Measurements from ENCODE around the gene KNOP1.
"Not testable (repeated sequence)": the region's sequence is repeated elsewhere in the genome, so short reads cannot be mapped to it uniquely, and the experiment has no call there.

The KNOP1 gene

DNA sequence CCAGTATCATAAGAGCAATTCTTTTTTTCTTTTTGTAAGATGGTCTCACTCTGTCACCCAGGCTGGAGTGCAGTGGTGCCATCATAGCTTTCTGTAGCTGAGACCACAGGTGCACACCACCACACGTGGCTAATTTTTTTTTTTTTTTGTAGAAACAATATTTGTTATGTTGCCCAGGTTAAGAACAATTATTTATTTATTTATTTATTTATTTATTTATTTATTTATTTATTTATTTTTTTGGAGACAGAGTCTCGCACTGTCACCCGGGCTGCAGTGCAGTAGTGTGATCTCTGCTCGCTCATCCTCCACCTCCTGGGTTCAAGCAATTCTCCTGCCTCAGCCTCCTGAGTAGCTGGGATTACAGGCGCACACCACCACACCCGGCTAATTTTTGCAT is 38.7 kb downstream of the KNOP1 start:
- DNase-seq: not testable (repeated sequence)

DNA sequence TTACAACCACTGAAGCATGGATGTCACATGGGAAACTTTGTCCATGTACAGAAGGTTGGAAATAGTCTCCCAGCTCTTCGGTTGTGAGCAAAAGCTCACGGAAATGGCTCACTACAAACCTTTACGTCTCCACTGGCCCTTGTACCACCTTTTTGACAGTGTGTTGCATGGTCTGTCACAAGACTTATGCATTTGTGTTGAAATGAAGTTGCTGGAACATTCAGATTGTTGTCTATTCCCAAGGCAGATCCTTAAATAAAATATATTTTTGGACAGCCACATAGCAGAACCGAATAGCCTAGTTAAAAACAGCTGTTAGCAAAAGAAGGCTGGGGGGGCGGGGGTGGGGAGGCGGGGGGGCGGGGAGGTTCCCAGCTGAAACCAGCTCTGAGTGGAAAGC is 39.2 kb downstream of the KNOP1 start:
- DNase-seq: no peak

DNA sequence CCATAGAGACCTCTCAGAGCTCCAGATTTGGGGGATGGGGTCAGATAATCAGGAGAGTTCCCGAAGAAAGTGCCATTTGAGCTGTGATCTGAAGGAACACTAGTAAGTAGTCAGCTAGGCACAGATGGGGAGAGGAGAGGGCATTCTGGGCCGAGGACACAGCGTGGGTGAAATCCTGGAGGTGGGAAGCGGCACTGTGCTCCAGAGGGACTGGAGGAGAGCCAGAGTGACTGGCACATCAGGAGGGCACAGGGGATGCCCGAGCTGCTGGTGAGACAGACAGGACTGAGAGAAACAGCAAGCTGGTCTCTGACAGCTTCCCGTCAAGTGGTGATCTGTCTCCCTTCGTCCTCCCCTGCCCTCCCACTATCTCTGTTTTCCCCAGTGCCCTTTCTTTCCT is 40.6 kb downstream of the KNOP1 start:
- DNase-seq: no peak

DNA sequence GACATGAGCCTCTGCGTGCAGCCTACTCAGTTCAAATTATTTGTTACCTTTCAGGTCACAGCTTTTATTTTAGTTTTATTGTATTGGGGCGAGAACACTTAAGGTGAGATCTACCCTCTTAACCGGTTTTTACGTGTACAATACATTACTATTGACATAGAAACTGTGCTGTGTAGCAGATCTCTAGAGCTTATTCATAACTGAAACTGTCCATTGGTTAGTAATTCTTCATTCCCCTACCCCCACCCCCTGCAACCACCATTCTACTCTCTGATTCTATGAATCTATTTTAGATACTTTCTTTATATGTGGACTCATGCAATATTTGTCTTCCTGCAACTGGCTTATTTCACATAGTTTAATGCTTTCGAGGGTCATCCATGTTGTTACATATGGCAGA is 43.5 kb downstream of the KNOP1 start:
- DNase-seq: no peak

DNA sequence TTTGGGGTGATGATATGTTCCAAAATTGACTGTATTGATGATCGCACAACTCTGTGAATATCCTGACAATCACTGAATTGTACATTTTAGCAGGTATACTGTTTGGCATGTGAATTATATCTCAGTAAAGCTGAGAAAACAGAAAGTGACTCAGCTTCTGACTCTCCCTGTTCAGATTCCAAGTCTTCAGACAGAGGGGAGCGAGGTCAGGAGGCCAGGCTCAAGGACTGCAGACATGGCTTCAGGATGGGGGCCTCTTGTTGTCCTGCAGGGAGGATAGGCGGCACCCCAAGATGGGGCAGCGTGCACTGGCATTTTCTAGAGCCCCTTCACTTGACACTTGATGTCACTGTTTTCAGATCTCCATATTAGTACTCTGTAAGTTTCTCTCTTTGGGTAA is 45.6 kb downstream of the KNOP1 start:
- DNase-seq: no peak

DNA sequence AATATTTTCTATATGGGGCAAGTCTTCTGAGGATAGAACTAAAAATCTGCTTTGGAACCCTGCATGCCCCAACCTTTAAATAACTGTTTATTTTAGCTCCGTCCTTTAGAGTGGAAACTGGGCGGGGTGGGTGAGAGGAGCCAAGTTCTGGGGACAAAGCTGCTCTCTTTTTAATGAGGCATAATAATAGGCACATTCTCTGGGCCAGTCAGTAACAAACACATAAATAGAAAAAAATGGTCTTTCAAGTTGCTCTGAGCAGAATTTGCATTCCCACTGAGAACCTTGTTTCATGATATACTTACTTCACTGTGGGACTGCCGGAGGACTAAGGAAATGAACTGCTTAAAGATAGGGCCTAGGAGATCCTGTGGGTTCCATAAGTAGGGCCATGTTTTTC is 51.5 kb downstream of the KNOP1 start:
- DNase-seq: no peak

DNA sequence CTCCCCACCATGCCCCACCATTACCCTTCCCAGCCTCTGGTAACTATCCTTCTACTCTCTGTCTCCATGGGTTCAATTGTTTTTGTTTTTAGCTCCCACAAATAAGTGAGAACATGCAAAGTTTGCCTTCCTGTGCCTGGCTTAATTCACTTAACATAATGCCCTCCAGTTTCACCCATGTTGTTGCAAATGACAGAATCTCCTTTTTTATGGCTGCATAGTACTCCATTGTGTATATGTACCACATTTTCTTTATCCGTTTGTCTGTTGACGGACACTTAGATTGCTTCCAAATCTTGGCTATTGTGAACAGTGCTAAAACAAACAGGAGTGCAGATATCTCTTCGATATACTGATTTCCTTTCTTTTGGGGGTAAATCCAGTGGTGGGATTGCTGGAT is 52.7 kb downstream of the KNOP1 start:
- not testable (repeated sequence) for DNase-seq

DNA sequence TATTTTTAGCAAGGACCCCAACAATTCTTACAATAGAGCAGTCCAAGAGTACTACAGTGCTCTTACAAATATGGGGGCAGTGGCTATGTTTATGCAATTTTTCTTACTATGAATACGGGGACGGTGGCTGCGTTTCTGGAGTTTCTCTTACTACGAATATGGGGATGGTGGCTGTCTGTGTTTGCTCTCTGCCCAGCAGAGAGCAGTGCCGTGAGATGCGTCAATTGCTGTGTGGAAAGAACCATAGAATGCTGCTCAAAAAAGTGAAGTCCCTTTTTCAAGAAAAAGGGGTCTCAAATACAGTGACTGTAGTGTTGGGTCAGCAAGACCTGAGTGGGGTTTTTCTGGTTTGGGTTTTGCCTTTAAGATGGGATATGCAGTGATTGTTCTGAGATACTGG is 53.9 kb downstream of the KNOP1 start:
- no peak for DNase-seq

DNA sequence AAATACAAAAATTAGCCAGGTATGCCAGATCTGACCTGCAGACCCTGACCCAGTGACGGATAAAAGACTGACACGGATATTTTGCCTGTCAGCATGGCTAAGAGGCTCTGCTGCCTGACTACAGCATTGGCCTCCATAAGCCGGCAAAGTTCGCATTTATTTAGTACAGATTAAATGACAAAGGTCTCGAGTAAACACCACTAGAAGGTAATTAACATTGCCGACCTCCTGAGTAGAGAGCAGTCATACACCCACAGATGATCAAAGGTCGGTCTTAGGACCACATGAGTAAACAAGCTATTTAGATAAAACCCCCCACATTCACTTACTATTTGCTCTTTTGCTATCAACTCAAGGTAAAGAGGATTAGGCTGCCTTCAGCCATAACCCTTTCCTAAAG is 55.7 kb downstream of the KNOP1 start:
- DNase-seq: no peak

DNA sequence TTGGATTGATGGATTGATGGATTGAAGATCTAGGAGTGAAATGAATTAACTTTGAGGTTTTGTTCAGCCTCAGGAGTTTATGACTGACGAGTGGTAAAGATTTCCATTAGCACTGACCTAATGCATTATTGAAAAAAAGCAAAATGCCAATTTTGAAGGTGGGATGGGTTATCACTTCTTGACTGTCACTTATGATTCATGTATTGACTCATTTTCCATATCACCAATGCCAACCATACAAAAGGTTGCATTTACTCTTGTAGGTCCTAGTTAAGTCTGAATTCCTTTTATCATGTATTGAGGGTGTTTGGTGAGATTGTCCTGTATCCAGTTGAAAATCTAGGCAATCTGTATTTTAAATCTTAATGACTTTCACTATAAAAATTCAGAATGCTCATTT is 57.6 kb downstream of the KNOP1 start:
- no peak for DNase-seq

DNA sequence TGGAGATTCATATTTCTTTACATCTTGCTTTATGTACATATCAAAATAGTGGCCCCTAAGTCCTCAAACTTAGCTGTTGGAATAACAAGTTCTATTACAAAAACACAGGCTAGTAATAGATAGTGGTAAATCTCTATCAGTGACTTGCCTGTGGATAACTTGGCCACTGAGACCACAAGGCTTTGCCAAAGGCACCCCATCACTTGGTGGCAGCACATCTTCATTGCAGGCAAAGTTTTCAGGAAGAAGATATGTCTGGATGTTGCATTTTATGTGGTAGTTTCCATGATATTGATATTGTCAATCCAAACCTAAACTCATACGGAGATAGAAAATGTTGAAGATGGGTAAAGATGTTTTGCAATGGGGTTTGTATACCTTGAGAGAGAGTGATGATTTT is 58.5 kb downstream of the KNOP1 start:
- no peak for DNase-seq

DNA sequence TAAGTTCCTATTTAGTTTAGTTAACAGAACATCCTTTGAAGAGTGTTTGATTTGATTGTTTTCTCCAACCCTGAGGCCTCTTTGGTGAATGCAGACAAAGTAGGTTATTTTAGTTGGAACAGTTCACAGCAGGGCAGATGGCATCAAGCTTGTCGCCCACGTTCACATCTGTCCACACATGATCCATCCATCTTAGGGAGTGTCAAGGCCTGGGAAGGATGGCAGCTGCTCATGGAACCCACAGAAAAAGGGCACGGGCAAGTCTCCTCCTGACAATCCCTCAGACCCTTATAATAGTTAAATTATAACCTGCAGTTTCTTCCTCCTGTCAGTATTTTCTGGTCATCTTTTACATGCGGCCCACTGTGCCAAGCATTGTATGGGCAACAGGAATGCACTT is 60.2 kb downstream of the KNOP1 start:
- no peak for DNase-seq

DNA sequence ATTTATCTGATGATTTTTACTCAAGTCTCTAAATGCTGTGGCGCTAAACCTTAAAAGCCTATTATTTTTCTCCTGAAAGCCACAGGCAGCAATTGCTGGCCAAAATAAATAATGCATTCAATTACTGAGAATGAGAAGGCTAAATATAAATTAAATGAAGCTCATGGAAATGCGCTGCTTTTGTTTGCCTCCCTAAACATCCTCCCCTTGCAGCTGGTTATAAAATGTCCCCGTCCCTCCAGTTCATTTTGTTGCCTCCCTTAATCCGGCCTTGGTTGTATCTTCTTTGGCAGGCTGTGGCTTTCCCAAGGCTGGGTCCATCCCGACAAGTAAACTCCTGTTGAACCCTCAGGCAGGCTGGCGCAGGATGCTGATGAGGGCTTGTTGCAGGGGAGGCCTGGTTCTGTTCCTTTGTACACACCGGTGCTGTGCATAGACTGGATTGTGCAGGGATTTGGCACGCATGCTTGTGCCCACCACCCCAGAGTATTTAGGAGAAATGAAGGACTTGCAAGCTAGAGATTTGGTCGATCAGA is 62.7 kb downstream of the KNOP1 start:
- no peak for DNase-seq

DNA sequence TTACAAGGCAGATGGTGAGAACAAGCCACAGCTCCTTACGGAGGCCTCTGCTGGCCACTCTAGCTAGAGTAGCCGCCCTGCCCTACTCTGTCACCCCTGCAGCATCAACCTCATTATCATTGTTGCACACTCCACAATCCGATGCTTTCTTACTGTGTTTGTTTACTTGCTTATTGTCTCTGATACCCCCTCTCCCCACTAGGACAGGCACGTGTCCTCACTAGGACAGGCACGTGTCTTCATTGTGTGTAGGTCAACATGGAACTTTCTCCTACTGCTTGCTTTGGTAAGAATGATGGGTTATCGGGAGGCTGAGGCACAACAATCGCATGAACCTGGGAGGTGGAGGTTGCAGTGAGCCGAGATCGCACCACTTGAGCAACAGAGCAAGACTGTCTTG is 63.9 kb downstream of the KNOP1 start:
- no peak for DNase-seq

Data from NCI-H446 (cell line).